HG02623 (cell line): Measurements from ENCODE around the gene TDP2.

Source experiments
- ATAC-seq: cut with Tn5 transposase; IDR thresholded peaks from one replicate; pipeline ENCODE4 v1.9.1; 2021; ENCODE audit warnings: moderate library complexity; ENCODE audit not compliant: unreplicated experiment

Gene TDP2

DNA sequence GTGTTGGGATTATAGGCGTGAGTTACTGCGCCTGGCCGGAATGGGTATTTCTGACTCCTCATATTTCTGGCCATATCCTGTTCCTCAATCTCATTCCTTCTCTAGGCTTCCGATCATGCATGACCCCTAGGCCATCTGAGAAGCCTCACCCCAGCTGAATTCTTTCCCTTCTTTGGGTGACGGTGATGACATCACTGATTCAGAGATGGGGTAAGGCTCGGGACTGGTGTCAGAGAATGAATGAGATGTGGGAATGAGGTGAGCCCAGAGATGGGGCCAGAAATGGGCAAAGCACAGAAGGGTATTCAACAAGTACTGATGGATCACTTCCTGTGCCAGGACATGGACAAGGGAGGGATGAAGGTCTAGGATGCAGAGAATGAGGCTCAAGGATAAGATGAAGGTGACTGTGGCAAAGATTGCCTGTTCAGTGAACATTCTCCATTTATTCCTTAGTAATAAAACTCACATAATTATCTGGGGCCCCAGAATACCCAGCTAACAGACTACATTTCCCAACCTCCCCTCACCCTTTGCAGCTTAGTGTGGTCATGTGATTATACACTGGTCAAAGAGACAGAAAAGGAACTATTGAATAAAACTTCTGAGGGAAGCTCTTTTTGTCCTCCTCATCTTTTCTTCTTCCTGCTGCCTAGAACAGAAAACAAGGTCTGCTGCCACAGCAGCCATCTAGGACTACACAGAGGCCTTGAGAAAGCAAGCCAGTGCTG, 60.3 kb downstream of the TDP2 start:
- no peak for ATAC-seq

DNA sequence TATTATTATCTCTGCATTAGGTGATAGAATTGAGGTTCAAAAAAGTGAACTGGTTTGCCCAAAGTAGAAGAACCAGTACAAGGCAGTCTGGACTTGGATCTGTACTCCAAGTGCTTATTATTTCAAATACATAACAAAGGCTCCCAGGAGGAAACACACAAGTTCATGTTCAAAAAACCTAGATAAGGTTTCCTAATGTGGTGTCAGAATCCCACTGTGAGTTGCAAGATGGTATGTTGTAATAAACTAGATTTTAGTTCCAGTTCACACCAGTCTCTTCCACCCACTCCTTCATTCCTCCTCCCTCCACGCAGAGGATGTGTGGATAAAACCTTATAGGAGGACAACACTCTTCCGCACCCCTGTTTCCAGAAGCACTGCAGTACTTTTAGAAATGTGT, 63.5 kb downstream of the TDP2 start:
- ATAC-seq: no peak

- ATAC-seq: no peak
These were observed 65.8 kb downstream of the TDP2 start for GRCh38 chr6:24600903-24601302.
